GM23338 (cell line): ENCODE data around the gene CNGB1. TPM values are rescaled to one million over a fixed set of nuclear protein-coding genes. Genes with fewer than 3 reads are reported as not detected.

Experiments used
- ATAC-seq: fragments of 200-7000 bp; cut with Tn5 transposase; 3 replicates; pipeline ENCODE4 v1.9.1; 2020
- DNase-seq: peaks from one replicate; pipeline ENCODE4 v3.0.0-alpha.2; 2015; ENCODE audit warnings: low spot score
- H2AFZ ChIP-seq: fragments of 200-600 bp; sonication (generic); 2 replicates; pipeline ENCODE4 v1.8.0; 2016; ENCODE audit warnings: antibody characterized with exemption, mild to moderate bottlenecking, moderate library complexity
- H3F3A ChIP-seq: fragments of 200-600 bp; sonication (generic); replicated peaks from 2 replicates; pipeline ENCODE4 v1.8.0; 2017; ENCODE audit warnings: antibody characterized with exemption, mixed run types, low read depth
- H3K27ac ChIP-seq: fragments of 200-600 bp; sonication (generic); 2 replicates; pipeline ENCODE4 v1.6.1; 2016; ENCODE audit warnings: low read depth
- H3K27me3 ChIP-seq: fragments of 200-600 bp; sonication (generic); 2 replicates; pipeline ENCODE4 v1.8.0; 2016; ENCODE audit warnings: mild to moderate bottlenecking, mixed run types, moderate library complexity; ENCODE audit not compliant: insufficient read depth
- H3K36me3 ChIP-seq: fragments of 200-600 bp; sonication (generic); 2 replicates; pipeline ENCODE4 v1.8.0; 2016; ENCODE audit warnings: mild to moderate bottlenecking; ENCODE audit not compliant: insufficient read depth
- H3K4me1 ChIP-seq: fragments of 200-600 bp; sonication (generic); 2 replicates; pipeline ENCODE4 v1.8.0; 2016; ENCODE audit warnings: mild to moderate bottlenecking, moderate library complexity; ENCODE audit not compliant: insufficient read depth
- H3K4me2 ChIP-seq: fragments of 200-600 bp; sonication (generic); 2 replicates; pipeline ENCODE4 v1.7.1; 2017; ENCODE audit warnings: mixed run types
- H3K4me3 ChIP-seq: fragments of 200-600 bp; sonication (generic); 2 replicates; pipeline ENCODE4 v1.6.1; 2016; ENCODE audit warnings: mixed run types
- H3K79me2 ChIP-seq: fragments of 200-600 bp; sonication (generic); replicated peaks from 2 replicates; pipeline ENCODE4 v1.8.0; 2017; ENCODE audit warnings: mild to moderate bottlenecking; ENCODE audit not compliant: insufficient read depth
- H3K9me2 ChIP-seq: fragments of 200-600 bp; sonication (generic); 2 replicates; pipeline ENCODE4 v1.8.0; 2017; ENCODE audit not compliant: insufficient read depth
- H4K20me1 ChIP-seq: fragments of 200-600 bp; sonication (generic); replicated peaks from 2 replicates; pipeline ENCODE4 v1.8.0; 2017; ENCODE audit warnings: mild to moderate bottlenecking; ENCODE audit not compliant: insufficient read depth
- H3K27ac Mint-ChIP-seq: 2 replicates; pipeline ENCODE4 v1.8.0; 2020; ENCODE audit warnings: inconsistent platforms, mild to moderate bottlenecking, moderate library complexity, mixed read lengths
- H3K27me3 Mint-ChIP-seq: 3 replicates; pipeline ENCODE4 v1.8.0; 2022; ENCODE audit warnings: low read depth, mild to moderate bottlenecking, moderate library complexity, mixed read lengths, inconsistent platforms; ENCODE audit not compliant: insufficient read depth, poor library complexity
- H3K36me3 Mint-ChIP-seq: 3 replicates; pipeline ENCODE4 v1.8.0; 2021; ENCODE audit warnings: low read depth, mild to moderate bottlenecking, inconsistent platforms, moderate library complexity, mixed read lengths
- H3K4me1 Mint-ChIP-seq: 3 replicates; pipeline ENCODE4 v1.8.0; 2020; ENCODE audit warnings: mild to moderate bottlenecking, inconsistent platforms, mixed read lengths
- H3K4me3 Mint-ChIP-seq: 3 replicates; pipeline ENCODE4 v1.8.0; 2021; ENCODE audit warnings: moderate library complexity, mild to moderate bottlenecking, inconsistent platforms, mixed read lengths
- H3K9me3 Mint-ChIP-seq: 3 replicates; pipeline ENCODE4 v1.8.0; 2020; ENCODE audit warnings: moderate library complexity, mild to moderate bottlenecking, inconsistent platforms, mixed read lengths
- CREB1 ChIP-seq: fragments of 250-450 bp; sonication (Bioruptor Pico); IDR thresholded peaks from 2 replicates; pipeline ENCODE4 v1.5.0; 2020; ENCODE audit warnings: low read depth, mild to moderate bottlenecking, moderate library complexity
- EZH2phosphoT487 ChIP-seq: fragments of 200-600 bp; sonication (generic); IDR thresholded peaks from one replicate; pipeline ENCODE4 v1.8.1; 2018; ENCODE audit warnings: antibody characterized with exemption; ENCODE audit not compliant: unreplicated experiment
- JUNB ChIP-seq: IDR thresholded peaks from one replicate; pipeline ENCODE4 v1.6.1; 2016; ENCODE audit warnings: antibody characterized with exemption; ENCODE audit not compliant: unreplicated experiment
- POLR2AphosphoS5 ChIP-seq: IDR thresholded peaks from 2 replicates; pipeline ENCODE4 v1.6.1; 2016; ENCODE audit warnings: antibody characterized with exemption, low read depth
- STAT1 ChIP-seq: IDR thresholded peaks from one replicate; pipeline ENCODE4 v1.6.1; 2016; ENCODE audit warnings: antibody characterized with exemption; ENCODE audit not compliant: unreplicated experiment
- polyA plus RNA-seq: library from polyadenylated mRNA; unstranded; fragments of >200 nt; fragmentation: Nextera tagmentation; extraction: Ambion mirVana; gene quantifications from 2 replicates; pipeline ENCODE4 v1.2.1, GENCODE V29; 2016
- total RNA-seq: library from RNA; depleted of rRNA; stranded (reverse); fragments of >200 nt; shearing (Covaris generic); gene quantifications from 2 replicates; pipeline ENCODE4 v1.2.3, GENCODE V29; 2014
- TF ChIP-seq, protein P1 (sequence below): IDR thresholded peaks from one replicate; pipeline ENCODE4 v1.6.1; 2018; ENCODE audit warnings: antibody characterized with exemption; ENCODE audit not compliant: unreplicated experiment
- TF ChIP-seq, protein P2 (sequence below): IDR thresholded peaks from 2 replicates; pipeline ENCODE4 v1.6.1; 2016; ENCODE audit warnings: antibody characterized with exemption
- TF ChIP-seq, protein P3 (sequence below): fragments of 250-450 bp; sonication (Bioruptor Pico); IDR thresholded peaks from 2 replicates; pipeline ENCODE4 v1.5.0; 2020; ENCODE audit warnings: mild to moderate bottlenecking, moderate library complexity
- TF ChIP-seq, protein P4 (sequence below), 2 experiments: fragments of 200-600 bp in 1 of 2; sonication (generic) in 1 of 2; conservative IDR thresholded peaks; 2 replicates each; pipeline versions ENCODE4 v1.5.1 to v1.6.1; 2016 to 2017; ENCODE audit warnings: antibody characterized with exemption in 2 of 2, low read depth in 2 of 2, mild to moderate bottlenecking in 2 of 2, moderate library complexity in 1 of 2

The CNGB1 gene
- total and polyA plus RNA-seq, 2 experiments from 2014 or later, result not detected

DNA sequence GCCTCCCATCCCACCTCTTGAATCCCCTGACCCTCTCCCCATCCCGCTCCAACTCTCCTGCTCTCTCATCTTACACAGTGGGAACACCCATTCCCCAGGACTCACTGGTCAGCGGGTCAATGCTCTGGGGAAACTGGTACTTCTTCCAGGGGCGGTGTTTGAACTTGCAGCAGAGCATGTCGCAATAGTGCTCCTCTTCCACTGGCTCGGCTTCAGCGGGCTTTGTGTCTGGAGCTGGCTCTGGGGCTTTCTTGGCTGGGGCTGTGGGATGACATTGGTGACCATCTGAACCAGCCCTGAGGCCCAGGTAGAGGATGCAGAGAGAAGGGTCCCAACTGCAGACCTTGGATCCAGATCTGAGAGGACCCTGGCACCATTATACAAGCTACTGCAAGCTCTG is 51.9 kb downstream of the CNGB1 start:
- Histone ChIP-seq H2AFZ (no peak overlapping the region), H3K4me2 (no peak overlapping the region), H3K36me3 (no peaks in the 10 kb centered on the region), H3K27me3 (no peaks in the 10 kb centered on the region), H3K27ac (no peak overlapping the region), H3K4me1 (no peaks in the 10 kb centered on the region), H3F3A (no peaks in the 10 kb centered on the region), H4K20me1 (no peaks in the 10 kb centered on the region), H3K4me3 (no peak overlapping the region), H3K79me2 (no peaks in the 10 kb centered on the region), H3K9me2 (no peaks in the 10 kb centered on the region)
- Mint-ChIP-seq H3K27ac (no peak overlapping the region), H3K4me3 (no peak overlapping the region), H3K27me3 (peaks cover 4% of the 10 kb centered on the region), H3K9me3 (no peaks in the 10 kb centered on the region), H3K4me1 (peaks cover 3% of the 10 kb centered on the region; the same call in 2 of the 3 replicates), H3K36me3 (no peaks in the 10 kb centered on the region)
- ATAC-seq (no peak), DNase-seq (no peak)
- TF ChIP-seq EZH2phosphoT487 (no peak), POLR2AphosphoS5 (no peak), CREB1 (CRISPR knock-in tag) (no peak), JUNB (no peak), STAT1 (no peak)
- TF ChIP-seq, protein P1, sequence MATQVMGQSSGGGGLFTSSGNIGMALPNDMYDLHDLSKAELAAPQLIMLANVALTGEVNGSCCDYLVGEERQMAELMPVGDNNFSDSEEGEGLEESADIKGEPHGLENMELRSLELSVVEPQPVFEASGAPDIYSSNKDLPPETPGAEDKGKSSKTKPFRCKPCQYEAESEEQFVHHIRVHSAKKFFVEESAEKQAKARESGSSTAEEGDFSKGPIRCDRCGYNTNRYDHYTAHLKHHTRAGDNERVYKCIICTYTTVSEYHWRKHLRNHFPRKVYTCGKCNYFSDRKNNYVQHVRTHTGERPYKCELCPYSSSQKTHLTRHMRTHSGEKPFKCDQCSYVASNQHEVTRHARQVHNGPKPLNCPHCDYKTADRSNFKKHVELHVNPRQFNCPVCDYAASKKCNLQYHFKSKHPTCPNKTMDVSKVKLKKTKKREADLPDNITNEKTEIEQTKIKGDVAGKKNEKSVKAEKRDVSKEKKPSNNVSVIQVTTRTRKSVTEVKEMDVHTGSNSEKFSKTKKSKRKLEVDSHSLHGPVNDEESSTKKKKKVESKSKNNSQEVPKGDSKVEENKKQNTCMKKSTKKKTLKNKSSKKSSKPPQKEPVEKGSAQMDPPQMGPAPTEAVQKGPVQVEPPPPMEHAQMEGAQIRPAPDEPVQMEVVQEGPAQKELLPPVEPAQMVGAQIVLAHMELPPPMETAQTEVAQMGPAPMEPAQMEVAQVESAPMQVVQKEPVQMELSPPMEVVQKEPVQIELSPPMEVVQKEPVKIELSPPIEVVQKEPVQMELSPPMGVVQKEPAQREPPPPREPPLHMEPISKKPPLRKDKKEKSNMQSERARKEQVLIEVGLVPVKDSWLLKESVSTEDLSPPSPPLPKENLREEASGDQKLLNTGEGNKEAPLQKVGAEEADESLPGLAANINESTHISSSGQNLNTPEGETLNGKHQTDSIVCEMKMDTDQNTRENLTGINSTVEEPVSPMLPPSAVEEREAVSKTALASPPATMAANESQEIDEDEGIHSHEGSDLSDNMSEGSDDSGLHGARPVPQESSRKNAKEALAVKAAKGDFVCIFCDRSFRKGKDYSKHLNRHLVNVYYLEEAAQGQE, result no peak
- TF ChIP-seq, protein P2, sequence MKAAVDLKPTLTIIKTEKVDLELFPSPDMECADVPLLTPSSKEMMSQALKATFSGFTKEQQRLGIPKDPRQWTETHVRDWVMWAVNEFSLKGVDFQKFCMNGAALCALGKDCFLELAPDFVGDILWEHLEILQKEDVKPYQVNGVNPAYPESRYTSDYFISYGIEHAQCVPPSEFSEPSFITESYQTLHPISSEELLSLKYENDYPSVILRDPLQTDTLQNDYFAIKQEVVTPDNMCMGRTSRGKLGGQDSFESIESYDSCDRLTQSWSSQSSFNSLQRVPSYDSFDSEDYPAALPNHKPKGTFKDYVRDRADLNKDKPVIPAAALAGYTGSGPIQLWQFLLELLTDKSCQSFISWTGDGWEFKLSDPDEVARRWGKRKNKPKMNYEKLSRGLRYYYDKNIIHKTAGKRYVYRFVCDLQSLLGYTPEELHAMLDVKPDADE, result no peak
- TF ChIP-seq, protein P3, sequence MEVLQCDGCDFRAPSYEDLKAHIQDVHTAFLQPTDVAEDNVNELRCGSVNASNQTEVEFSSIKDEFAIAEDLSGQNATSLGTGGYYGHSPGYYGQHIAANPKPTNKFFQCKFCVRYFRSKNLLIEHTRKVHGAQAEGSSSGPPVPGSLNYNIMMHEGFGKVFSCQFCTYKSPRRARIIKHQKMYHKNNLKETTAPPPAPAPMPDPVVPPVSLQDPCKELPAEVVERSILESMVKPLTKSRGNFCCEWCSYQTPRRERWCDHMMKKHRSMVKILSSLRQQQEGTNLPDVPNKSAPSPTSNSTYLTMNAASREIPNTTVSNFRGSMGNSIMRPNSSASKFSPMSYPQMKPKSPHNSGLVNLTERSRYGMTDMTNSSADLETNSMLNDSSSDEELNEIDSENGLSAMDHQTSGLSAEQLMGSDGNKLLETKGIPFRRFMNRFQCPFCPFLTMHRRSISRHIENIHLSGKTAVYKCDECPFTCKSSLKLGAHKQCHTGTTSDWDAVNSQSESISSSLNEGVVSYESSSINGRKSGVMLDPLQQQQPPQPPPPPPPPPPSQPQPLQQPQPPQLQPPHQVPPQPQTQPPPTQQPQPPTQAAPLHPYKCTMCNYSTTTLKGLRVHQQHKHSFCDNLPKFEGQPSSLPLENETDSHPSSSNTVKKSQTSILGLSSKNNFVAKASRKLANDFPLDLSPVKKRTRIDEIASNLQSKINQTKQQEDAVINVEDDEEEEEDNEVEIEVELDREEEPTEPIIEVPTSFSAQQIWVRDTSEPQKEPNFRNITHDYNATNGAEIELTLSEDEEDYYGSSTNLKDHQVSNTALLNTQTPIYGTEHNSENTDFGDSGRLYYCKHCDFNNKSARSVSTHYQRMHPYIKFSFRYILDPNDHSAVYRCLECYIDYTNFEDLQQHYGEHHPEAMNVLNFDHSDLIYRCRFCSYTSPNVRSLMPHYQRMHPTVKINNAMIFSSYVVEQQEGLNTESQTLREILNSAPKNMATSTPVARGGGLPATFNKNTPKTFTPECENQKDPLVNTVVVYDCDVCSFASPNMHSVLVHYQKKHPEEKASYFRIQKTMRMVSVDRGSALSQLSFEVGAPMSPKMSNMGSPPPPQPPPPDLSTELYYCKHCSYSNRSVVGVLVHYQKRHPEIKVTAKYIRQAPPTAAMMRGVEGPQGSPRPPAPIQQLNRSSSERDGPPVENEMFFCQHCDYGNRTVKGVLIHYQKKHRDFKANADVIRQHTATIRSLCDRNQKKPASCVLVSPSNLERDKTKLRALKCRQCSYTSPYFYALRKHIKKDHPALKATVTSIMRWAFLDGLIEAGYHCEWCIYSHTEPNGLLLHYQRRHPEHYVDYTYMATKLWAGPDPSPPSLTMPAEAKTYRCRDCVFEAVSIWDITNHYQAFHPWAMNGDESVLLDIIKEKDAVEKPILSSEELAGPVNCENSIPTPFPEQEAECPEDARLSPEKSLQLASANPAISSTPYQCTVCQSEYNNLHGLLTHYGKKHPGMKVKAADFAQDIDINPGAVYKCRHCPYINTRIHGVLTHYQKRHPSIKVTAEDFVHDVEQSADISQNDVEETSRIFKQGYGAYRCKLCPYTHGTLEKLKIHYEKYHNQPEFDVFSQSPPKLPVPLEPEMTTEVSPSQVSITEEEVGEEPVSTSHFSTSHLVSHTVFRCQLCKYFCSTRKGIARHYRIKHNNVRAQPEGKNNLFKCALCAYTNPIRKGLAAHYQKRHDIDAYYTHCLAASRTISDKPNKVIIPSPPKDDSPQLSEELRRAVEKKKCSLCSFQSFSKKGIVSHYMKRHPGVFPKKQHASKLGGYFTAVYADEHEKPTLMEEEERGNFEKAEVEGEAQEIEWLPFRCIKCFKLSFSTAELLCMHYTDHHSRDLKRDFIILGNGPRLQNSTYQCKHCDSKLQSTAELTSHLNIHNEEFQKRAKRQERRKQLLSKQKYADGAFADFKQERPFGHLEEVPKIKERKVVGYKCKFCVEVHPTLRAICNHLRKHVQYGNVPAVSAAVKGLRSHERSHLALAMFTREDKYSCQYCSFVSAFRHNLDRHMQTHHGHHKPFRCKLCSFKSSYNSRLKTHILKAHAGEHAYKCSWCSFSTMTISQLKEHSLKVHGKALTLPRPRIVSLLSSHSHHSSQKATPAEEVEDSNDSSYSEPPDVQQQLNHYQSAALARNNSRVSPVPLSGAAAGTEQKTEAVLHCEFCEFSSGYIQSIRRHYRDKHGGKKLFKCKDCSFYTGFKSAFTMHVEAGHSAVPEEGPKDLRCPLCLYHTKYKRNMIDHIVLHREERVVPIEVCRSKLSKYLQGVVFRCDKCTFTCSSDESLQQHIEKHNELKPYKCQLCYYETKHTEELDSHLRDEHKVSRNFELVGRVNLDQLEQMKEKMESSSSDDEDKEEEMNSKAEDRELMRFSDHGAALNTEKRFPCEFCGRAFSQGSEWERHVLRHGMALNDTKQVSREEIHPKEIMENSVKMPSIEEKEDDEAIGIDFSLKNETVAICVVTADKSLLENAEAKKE, result no peak
- TF ChIP-seq, protein P4, sequence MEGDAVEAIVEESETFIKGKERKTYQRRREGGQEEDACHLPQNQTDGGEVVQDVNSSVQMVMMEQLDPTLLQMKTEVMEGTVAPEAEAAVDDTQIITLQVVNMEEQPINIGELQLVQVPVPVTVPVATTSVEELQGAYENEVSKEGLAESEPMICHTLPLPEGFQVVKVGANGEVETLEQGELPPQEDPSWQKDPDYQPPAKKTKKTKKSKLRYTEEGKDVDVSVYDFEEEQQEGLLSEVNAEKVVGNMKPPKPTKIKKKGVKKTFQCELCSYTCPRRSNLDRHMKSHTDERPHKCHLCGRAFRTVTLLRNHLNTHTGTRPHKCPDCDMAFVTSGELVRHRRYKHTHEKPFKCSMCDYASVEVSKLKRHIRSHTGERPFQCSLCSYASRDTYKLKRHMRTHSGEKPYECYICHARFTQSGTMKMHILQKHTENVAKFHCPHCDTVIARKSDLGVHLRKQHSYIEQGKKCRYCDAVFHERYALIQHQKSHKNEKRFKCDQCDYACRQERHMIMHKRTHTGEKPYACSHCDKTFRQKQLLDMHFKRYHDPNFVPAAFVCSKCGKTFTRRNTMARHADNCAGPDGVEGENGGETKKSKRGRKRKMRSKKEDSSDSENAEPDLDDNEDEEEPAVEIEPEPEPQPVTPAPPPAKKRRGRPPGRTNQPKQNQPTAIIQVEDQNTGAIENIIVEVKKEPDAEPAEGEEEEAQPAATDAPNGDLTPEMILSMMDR (conservative IDR thresholded peaks at IDR 0.05; ENCODE audit: low read depth in 2 of 2), result no peak
